WTC11 (cell line): ENCODE results near the gene MBNL1. TPM values are rescaled to one million over a fixed set of nuclear protein-coding genes. Genes with fewer than 3 reads are reported as not detected.
"Not testable (repeated sequence)": the region's sequence is repeated elsewhere in the genome, so short reads cannot be mapped to it uniquely, and the experiment has no call there.

ENCODE experiments used
- ATAC-seq: fragments of 200-7000 bp; cut with Tn5 transposase; 2 replicates; pipeline ENCODE4 v1.10.0; 2021; ENCODE audit warnings: mild to moderate bottlenecking, moderate library complexity
- CTCF ChIA-PET: fragments of 300-600 bp; sonication (Branson Sonifier 250); formaldehyde crosslinking; loops from one replicate; lab custom pipeline; 2021; ENCODE audit warnings: antibody characterized with exemption; lab: Charles Lee
- POLR2A ChIA-PET: fragments of 350-600 bp; sonication (Branson Sonifier 250); formaldehyde crosslinking; loops from one replicate; lab custom pipeline; 2021; ENCODE audit warnings: antibody characterized with exemption; lab: Charles Lee
- DNase-seq: peaks from one replicate; pipeline ENCODE4 v3.0.0; 2021; ENCODE audit warnings: low spot score
- H3K27ac Mint-ChIP-seq: 2 replicates; pipeline ENCODE4 v1.8.0; 2021; ENCODE audit warnings: mixed read lengths
- H3K27me3 Mint-ChIP-seq: 2 replicates; pipeline ENCODE4 v1.8.0; 2021; ENCODE audit warnings: low read depth, mild to moderate bottlenecking, moderate library complexity, mixed read lengths
- H3K36me3 Mint-ChIP-seq: 2 replicates; pipeline ENCODE4 v1.8.0; 2021; ENCODE audit warnings: mixed read lengths
- H3K4me1 Mint-ChIP-seq: 2 replicates; pipeline ENCODE4 v1.8.0; 2022; ENCODE audit warnings: mixed read lengths
- H3K4me3 Mint-ChIP-seq: 2 replicates; pipeline ENCODE4 v1.8.0; 2021; ENCODE audit warnings: mild to moderate bottlenecking, moderate library complexity, mixed read lengths
- H3K9me3 Mint-ChIP-seq: 2 replicates; pipeline ENCODE4 v1.8.0; 2021; ENCODE audit warnings: mixed read lengths
- ARID4B ChIP-seq: sonication (generic); formaldehyde crosslinking; IDR thresholded peaks from 2 replicates; pipeline ENCODE4 v1.8.0; 2023; ENCODE audit warnings: missing genetic modification reagents, mild to moderate bottlenecking, borderline replicate concordance
- ATF2 ChIP-seq: sonication (generic); formaldehyde crosslinking; IDR thresholded peaks from 2 replicates; pipeline ENCODE4 v1.8.1; 2022; ENCODE audit warnings: low read depth, missing genetic modification reagents, borderline replicate concordance
- CBFB ChIP-seq: sonication (generic); formaldehyde crosslinking; IDR thresholded peaks from 2 replicates; pipeline ENCODE4 v1.8.1; 2022; ENCODE audit warnings: mild to moderate bottlenecking, low read depth, missing genetic modification reagents
- CREM ChIP-seq: sonication (generic); formaldehyde crosslinking; IDR thresholded peaks from 2 replicates; pipeline ENCODE4 v1.8.1; 2022; ENCODE audit warnings: mild to moderate bottlenecking, missing genetic modification reagents, moderate library complexity
- CTCF ChIP-seq: fragments of 200-600 bp; IDR thresholded peaks from 2 replicates; pipeline ENCODE4 v1.8.0; 2022; ENCODE audit warnings: antibody characterized with exemption
- GABPB1 ChIP-seq: sonication (generic); formaldehyde crosslinking; IDR thresholded peaks from 2 replicates; pipeline ENCODE4 v1.8.1; 2023; ENCODE audit warnings: mild to moderate bottlenecking, missing genetic modification reagents
- MLX ChIP-seq: sonication (generic); formaldehyde crosslinking; IDR thresholded peaks from 2 replicates; pipeline ENCODE4 v1.8.1; 2023; ENCODE audit warnings: mild to moderate bottlenecking, missing genetic modification reagents, moderate library complexity
- NFE2L1 ChIP-seq: sonication (generic); formaldehyde crosslinking; IDR thresholded peaks from 2 replicates; pipeline ENCODE4 v1.8.1; 2023; ENCODE audit warnings: missing genetic modification reagents
- PREB ChIP-seq: sonication (generic); formaldehyde crosslinking; IDR thresholded peaks from 2 replicates; pipeline ENCODE4 v1.8.1; 2022; ENCODE audit warnings: mild to moderate bottlenecking, missing genetic modification reagents, moderate library complexity, borderline replicate concordance
- RELA ChIP-seq: sonication (generic); formaldehyde crosslinking; IDR thresholded peaks from 2 replicates; pipeline ENCODE4 v1.8.1; 2022; ENCODE audit warnings: missing genetic modification reagents, mild to moderate bottlenecking, borderline replicate concordance
- SOX15 ChIP-seq: fragments of 250-450 bp; sonication (Bioruptor Pico); IDR thresholded peaks from 2 replicates; pipeline ENCODE4 v1.9.0; 2021; ENCODE audit warnings: mild to moderate bottlenecking
- SP1 ChIP-seq: sonication (generic); formaldehyde crosslinking; conservative IDR thresholded peaks from 2 replicates; pipeline ENCODE4 v1.8.1; 2022; ENCODE audit warnings: missing genetic modification reagents
- TCF7 ChIP-seq: sonication (generic); formaldehyde crosslinking; IDR thresholded peaks from 2 replicates; pipeline ENCODE4 v1.8.0; 2022; ENCODE audit warnings: mild to moderate bottlenecking, low read depth, missing genetic modification reagents, moderate library complexity
- USF1 ChIP-seq: sonication (generic); formaldehyde crosslinking; IDR thresholded peaks from 2 replicates; pipeline ENCODE4 v1.8.0; 2022; ENCODE audit warnings: mild to moderate bottlenecking, missing genetic modification reagents
- ZBTB21 ChIP-seq: sonication (generic); formaldehyde crosslinking; IDR thresholded peaks from 2 replicates; pipeline ENCODE4 v1.8.1; 2023; ENCODE audit warnings: mild to moderate bottlenecking, missing genetic modification reagents, borderline replicate concordance
- ZNF317 ChIP-seq: sonication (generic); formaldehyde crosslinking; IDR thresholded peaks from 2 replicates; pipeline ENCODE4 v1.8.1; 2023; ENCODE audit warnings: low read depth, mild to moderate bottlenecking, moderate library complexity, missing genetic modification reagents, borderline replicate concordance
- ZNF425 ChIP-seq: fragments of 250-450 bp; sonication (Bioruptor Pico); conservative IDR thresholded peaks from 2 replicates; pipeline ENCODE4 v1.9.0; 2021; ENCODE audit warnings: mild to moderate bottlenecking
- ZNF671 ChIP-seq: fragments of 250-450 bp; sonication (Bioruptor Pico); IDR thresholded peaks from 2 replicates; pipeline ENCODE4 v1.8.0; 2021; ENCODE audit warnings: mild to moderate bottlenecking
- total RNA-seq: library from RNA; stranded (reverse); gene quantifications from 3 replicates; pipeline ENCODE4 v1.2.3, GENCODE V29; 2021

Gene MBNL1
- total RNA-seq, 1 experiment from 2014 or later: 20.4 TPM

- TF ChIP-seq ZNF317 (CRISPR knock-in tag) (no peak), TCF7 (CRISPR knock-in tag) (no peak), ATF2 (no peak), CREM (CRISPR knock-in tag) (no peak), ZNF425 (CRISPR knock-in tag) (no peak), GABPB1 (CRISPR knock-in tag) (no peak)
- TF ChIP-seq, all 79 proteins: peak for 0
Measured at GRCh38 chr3:152364237-152364636, 95.5 kb downstream of the MBNL1 start (continued).

- H3K36me3 Mint-ChIP-seq: peaks cover 7% of the 10 kb centered on the region
- H3K27me3 Mint-ChIP-seq: no peaks in the 10 kb centered on the region
- ATAC-seq (no peak), DNase-seq (no peak)
- POLR2A ChIA-PET: no interaction called here
- H3K4me1 Mint-ChIP-seq: peaks cover 26% of the 10 kb centered on the region
- H3K27ac Mint-ChIP-seq: no peak overlapping the region
- peaks cover 10% of the 10 kb centered on the region; the same call in 1 of the 2 replicates for H3K9me3 Mint-ChIP-seq
- H3K4me3 Mint-ChIP-seq: no peak overlapping the region
- TF ChIP-seq ARID4B (CRISPR knock-in tag): no peak
- no peak for TF ChIP-seq CTCF
- TF ChIP-seq ZNF671 (CRISPR knock-in tag): no peak
- no peak for TF ChIP-seq MLX (CRISPR knock-in tag)
- CTCF ChIA-PET: no interaction called here
Measured at GRCh38 chr3:152365126-152365525, 96.4 kb downstream of the MBNL1 start.

GRCh38 chr3:152365766-152366593 is 97.3 kb downstream of the MBNL1 start:
- no peak overlapping the region for H3K4me3 Mint-ChIP-seq
- H3K27ac Mint-ChIP-seq: no peak overlapping the region
- H3K27me3 Mint-ChIP-seq: no peaks in the 10 kb centered on the region
- ChIA-PET POLR2A (no interaction called here), CTCF (no interaction called here)
- ATAC-seq: no peak
- H3K36me3 Mint-ChIP-seq: peaks cover 7% of the 10 kb centered on the region
- TF ChIP-seq CBFB (CRISPR knock-in tag) (no peak), USF1 (CRISPR knock-in tag) (no peak), RELA (CRISPR knock-in tag) (no peak), ZBTB21 (no peak), NFE2L1 (CRISPR knock-in tag) (no peak), PREB (no peak), SOX15 (no peak), SP1 (CRISPR knock-in tag) (no peak)
- no peak for DNase-seq
- H3K4me1 Mint-ChIP-seq: peaks cover 26% of the 10 kb centered on the region
- H3K9me3 Mint-ChIP-seq: peaks cover 10% of the 10 kb centered on the region; the same call in 1 of the 2 replicates

GRCh38 chr3:152367192-152367591 is 98.5 kb downstream of the MBNL1 start:
- POLR2A ChIA-PET, ATAC-seq, H3K4me3 Mint-ChIP-seq, CTCF ChIA-PET, DNase-seq, H3K27ac Mint-ChIP-seq, H3K27me3 Mint-ChIP-seq: not testable (repeated sequence)
- Mint-ChIP-seq H3K4me1 (peaks cover 14% of the 10 kb centered on the region), H3K36me3 (peaks cover 14% of the 10 kb centered on the region), H3K9me3 (peaks cover 17% of the 10 kb centered on the region)
